Osteoblast (primary cell): Measurements from ENCODE around the gene MRNIP. TPM values are rescaled to one million over a fixed set of nuclear protein-coding genes. Genes with fewer than 3 reads are reported as not detected.

Experiments
- DNase-seq: peaks from one replicate; pipeline ENCODE4 v3.0.0; 2011; ENCODE audit warnings: low spot score, mixed read lengths; ENCODE audit not compliant: insufficient read length; ENCODE audit errors: missing footprints
- H2AFZ ChIP-seq: 2 replicates; pipeline ENCODE4 v1.6.0; 2011; ENCODE audit warnings: mild to moderate bottlenecking, low read length
- H3K27ac ChIP-seq: 2 replicates; pipeline ENCODE4 v1.5.1; 2011; ENCODE audit warnings: mild to moderate bottlenecking, low read depth, low read length, moderate library complexity
- H3K27me3 ChIP-seq: 2 replicates; pipeline ENCODE4 v1.6.0; 2012; ENCODE audit warnings: mild to moderate bottlenecking, control low read depth, inconsistent platforms, low read length, moderate library complexity; ENCODE audit not compliant: insufficient read depth
- H3K36me3 ChIP-seq: 2 replicates; pipeline ENCODE4 v1.5.1; 2011; ENCODE audit warnings: mild to moderate bottlenecking, low read length, control low read depth, moderate library complexity; ENCODE audit not compliant: insufficient read depth
- H3K4me1 ChIP-seq: 2 replicates; pipeline ENCODE4 v1.5.1; 2011; ENCODE audit warnings: mild to moderate bottlenecking, low read length, control low read depth, moderate library complexity; ENCODE audit not compliant: insufficient read depth
- H3K4me2 ChIP-seq: 2 replicates; pipeline ENCODE4 v1.6.0; 2011; ENCODE audit warnings: mild to moderate bottlenecking, low read length; ENCODE audit not compliant: insufficient read depth
- H3K4me3 ChIP-seq: fragments of 200-600 bp; sonication (generic); 3 replicates; pipeline ENCODE4 v1.5.1; 2012; ENCODE audit warnings: mild to moderate bottlenecking, low read length, inconsistent platforms; ENCODE audit not compliant: insufficient read depth
- H3K79me2 ChIP-seq: 2 replicates; pipeline ENCODE4 v1.6.0; 2012; ENCODE audit warnings: mild to moderate bottlenecking, low read length, control low read depth, inconsistent platforms; ENCODE audit not compliant: insufficient read depth
- H3K9me3 ChIP-seq: 2 replicates; pipeline ENCODE4 v1.5.1; 2011; ENCODE audit warnings: low read depth, low read length, control low read depth
- H4K20me1 ChIP-seq: 2 replicates; pipeline ENCODE4 v1.6.0; 2012; ENCODE audit warnings: mild to moderate bottlenecking, low read length, control low read depth; ENCODE audit not compliant: insufficient read depth
- CTCF ChIP-seq: IDR thresholded peaks from 2 replicates; pipeline ENCODE4 v1.5.1; 2011; ENCODE audit warnings: mild to moderate bottlenecking, low read depth, low read length, moderate library complexity; ENCODE audit errors: extremely low read depth
- total RNA-seq: library from RNA; depleted of rRNA; stranded (reverse); fragments of >200 nt; gene quantifications from 2 replicates; pipeline ENCODE4 v1.2.3, GENCODE V29; 2012

Gene MRNIP
- total RNA-seq, 1 donor, result 10.1 TPM

DNA sequence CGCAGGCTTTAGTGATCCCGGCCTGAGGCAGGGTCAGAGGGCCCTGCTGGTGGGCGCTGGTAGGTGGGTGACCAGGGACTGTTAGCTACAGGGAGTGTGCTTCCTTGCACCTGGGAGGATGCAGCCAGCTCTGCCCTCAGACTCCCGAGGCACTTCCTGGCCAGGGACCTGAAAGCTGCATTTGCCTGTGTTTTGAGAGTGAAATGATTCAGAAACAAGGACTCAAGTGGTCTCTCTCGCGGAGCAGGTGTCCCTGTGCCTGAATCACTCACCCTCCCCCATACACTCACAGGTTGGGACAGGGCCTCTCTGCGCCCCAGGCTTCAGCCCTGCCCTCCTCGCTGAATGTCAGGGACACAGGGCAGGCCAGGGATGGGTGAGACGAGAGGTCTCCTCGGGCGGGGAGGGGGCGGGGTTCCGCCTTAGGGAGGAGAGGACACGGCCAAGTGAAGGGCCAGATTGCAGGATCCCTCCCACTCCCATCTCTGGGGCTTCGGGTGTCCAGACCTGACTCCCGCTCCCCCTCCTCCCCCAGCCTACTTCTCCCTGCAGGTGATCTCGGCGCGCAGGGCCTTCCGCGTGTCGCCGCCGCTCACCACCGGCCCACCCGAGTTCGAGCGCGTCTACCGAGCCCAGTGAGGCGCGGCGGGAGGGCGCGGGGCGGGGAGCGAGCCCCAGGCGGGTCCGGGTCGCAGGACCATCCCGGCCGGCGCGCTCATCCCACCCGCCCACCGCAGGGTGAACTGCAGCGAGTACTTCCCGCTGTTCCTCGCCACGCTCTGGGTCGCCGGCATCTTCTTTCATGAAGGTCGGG lies 63.4 kb downstream of the MRNIP start:
- Histone ChIP-seq H3K4me2 (peak overlapping the region; percentile 79), H3K27me3 (no peaks in the 10 kb centered on the region), H3K4me3 (peak overlapping the region; percentile 72), H3K4me1 (peaks cover 10% of the 10 kb centered on the region), H3K27ac (no peak overlapping the region), H3K36me3 (peaks cover 28% of the 10 kb centered on the region), H4K20me1 (no peaks in the 10 kb centered on the region), H2AFZ (no peak overlapping the region), H3K9me3 (no peaks in the 10 kb centered on the region), H3K79me2 (no peaks in the 10 kb centered on the region)
- peak; percentile 91 for DNase-seq
- no peak for TF ChIP-seq CTCF

GRCh38 chr5:179794575-179794974 lies 64.0 kb downstream of the MRNIP start:
- peaks cover 22% of the 10 kb centered on the region for H3K36me3 ChIP-seq
- peaks cover 10% of the 10 kb centered on the region for H3K4me1 ChIP-seq
- no peaks in the 10 kb centered on the region for H3K27me3 ChIP-seq
- TF ChIP-seq CTCF, result no peak
- no peak overlapping the region for H3K4me3 ChIP-seq
- no peaks in the 10 kb centered on the region for H4K20me1 ChIP-seq
- H2AFZ ChIP-seq, result no peak overlapping the region
- no peaks in the 10 kb centered on the region for H3K79me2 ChIP-seq
- no peak overlapping the region for H3K27ac ChIP-seq
- H3K9me3 ChIP-seq, result no peaks in the 10 kb centered on the region
- H3K4me2 ChIP-seq, result no peak overlapping the region
- peak; percentile 70 for DNase-seq

- no peaks in the 10 kb centered on the region for H3K79me2 ChIP-seq
- H3K4me3 ChIP-seq, result peak overlapping the region; percentile 30
- peaks cover 17% of the 10 kb centered on the region for H3K36me3 ChIP-seq
- no peaks in the 10 kb centered on the region for H3K27me3 ChIP-seq
- no peaks in the 10 kb centered on the region for H4K20me1 ChIP-seq
- H2AFZ ChIP-seq, result no peak overlapping the region
- H3K9me3 ChIP-seq, result no peaks in the 10 kb centered on the region
- peaks cover 10% of the 10 kb centered on the region for H3K4me1 ChIP-seq
- DNase-seq, result no peak
- no peak for TF ChIP-seq CTCF
- H3K4me2 ChIP-seq, result peak overlapping the region; percentile 57
- no peak overlapping the region for H3K27ac ChIP-seq
Measured at GRCh38 chr5:179794171-179794570, 64.4 kb downstream of the MRNIP start.

GRCh38 chr5:179793468-179794139 lies 65.0 kb downstream of the MRNIP start, which contains the start of gene LTC4S:
Gene LTC4S, plus strand, starts transcription at chr5:179793986. Its CDS starts 95 bp downstream, at chr5:179794081.
- DNase-seq, result peak; percentile 97
- no peaks in the 10 kb centered on the region for H3K27me3 ChIP-seq
- H3K36me3 ChIP-seq, result peaks cover 12% of the 10 kb centered on the region
- H3K27ac ChIP-seq, result no peak within 1 kb of the TSS
- no peaks in the 10 kb centered on the region for H4K20me1 ChIP-seq
- H3K9me3 ChIP-seq, result no peaks in the 10 kb centered on the region
- peak within 1 kb of the TSS; percentile 57 for H3K4me2 ChIP-seq
- peak within 1 kb of the TSS; percentile 30 for H3K4me3 ChIP-seq
- peaks cover 10% of the 10 kb centered on the region for H3K4me1 ChIP-seq
- no peaks in the 10 kb centered on the region for H3K79me2 ChIP-seq
- no peak for TF ChIP-seq CTCF
- H2AFZ ChIP-seq, result peak within 1 kb of the TSS; percentile 77
